Muscle layer of colon (tissue), 2 donors: ENCODE data around the gene OTUD7B.

Experiments used
- H3K27ac ChIP-seq: one replicate; pipeline ENCODE4 v1.7.0; 2013; ENCODE audit warnings: low read depth, mild to moderate bottlenecking, low read length, moderate library complexity
- H3K27me3 ChIP-seq, 2 donors: one replicate each; pipeline ENCODE4 v1.7.0; 2013; ENCODE audit warnings: low read length in 2 of 2, mild to moderate bottlenecking in 2 of 2; ENCODE audit not compliant: insufficient read depth in 2 of 2, control insufficient read depth in 1 of 2
- H3K36me3 ChIP-seq: one replicate; pipeline ENCODE4 v1.7.0; 2013; ENCODE audit warnings: mild to moderate bottlenecking, low read length; ENCODE audit not compliant: insufficient read depth
- H3K4me1 ChIP-seq: one replicate; pipeline ENCODE4 v1.7.0; 2013; ENCODE audit warnings: mild to moderate bottlenecking, low read length; ENCODE audit not compliant: insufficient read depth
- H3K4me3 ChIP-seq, 2 donors: one replicate each; pipeline ENCODE4 v1.7.0; 2013; ENCODE audit warnings: low read length in 2 of 2, low read depth in 1 of 2, mild to moderate bottlenecking in 1 of 2, moderate library complexity in 1 of 2
- H3K9ac ChIP-seq: one replicate; pipeline ENCODE4 v1.7.0; 2013; ENCODE audit warnings: low read length
- H3K9me3 ChIP-seq: one replicate; pipeline ENCODE4 v1.7.0; 2013; ENCODE audit warnings: mild to moderate bottlenecking, low read length
- donor health status: abdominal sarcoma.
- donor health status: Adenocarcinoma of cecum.

OTUD7B gene

GRCh38 chr1:150021191-150021694 is 10.7 kb upstream of the OTUD7B start:
- Histone ChIP-seq H3K36me3 (no peaks in the 10 kb centered on the region), H3K9me3 (no peaks in the 10 kb centered on the region), H3K27ac (no peak overlapping the region), H3K4me3 (no peak overlapping the region), H3K27me3 (no peaks in the 10 kb centered on the region), H3K4me1 (no peaks in the 10 kb centered on the region), H3K9ac (no peak overlapping the region)

GRCh38 chr1:150020711-150021110 is 10.2 kb upstream of the OTUD7B start:
- no peak overlapping the region for H3K4me3 ChIP-seq
- H3K4me1 ChIP-seq: no peaks in the 10 kb centered on the region
- no peak overlapping the region for H3K9ac ChIP-seq
- no peaks in the 10 kb centered on the region for H3K9me3 ChIP-seq
- no peak overlapping the region for H3K27ac ChIP-seq
- H3K36me3 ChIP-seq: no peaks in the 10 kb centered on the region
- no peaks in the 10 kb centered on the region for H3K27me3 ChIP-seq

- H3K4me1 ChIP-seq: no peaks in the 10 kb centered on the region
- H3K27ac ChIP-seq: no peak overlapping the region
- no peaks in the 10 kb centered on the region for H3K9me3 ChIP-seq
- H3K4me3 ChIP-seq: no peak overlapping the region
- no peak overlapping the region for H3K9ac ChIP-seq
- no peaks in the 10 kb centered on the region for H3K36me3 ChIP-seq
- no peaks in the 10 kb centered on the region for H3K27me3 ChIP-seq
These were observed 7.6 kb upstream of the OTUD7B start for GRCh38 chr1:150018165-150018564.

GRCh38 chr1:150017206-150017750 is 6.8 kb upstream of the OTUD7B start:
- no peak overlapping the region for H3K27ac ChIP-seq
- H3K4me1 ChIP-seq: no peaks in the 10 kb centered on the region
- H3K4me3 ChIP-seq: no peak overlapping the region
- no peak overlapping the region for H3K9ac ChIP-seq
- H3K36me3 ChIP-seq: no peaks in the 10 kb centered on the region
- no peaks in the 10 kb centered on the region for H3K27me3 ChIP-seq
- no peaks in the 10 kb centered on the region for H3K9me3 ChIP-seq

GRCh38 chr1:150015651-150016131 is 5.2 kb upstream of the OTUD7B start:
- no peak overlapping the region for H3K27ac ChIP-seq
- no peaks in the 10 kb centered on the region for H3K9me3 ChIP-seq
- no peak overlapping the region for H3K9ac ChIP-seq
- H3K4me3 ChIP-seq: no peak overlapping the region
- H3K4me1 ChIP-seq: peaks cover 6% of the 10 kb centered on the region
- no peaks in the 10 kb centered on the region for H3K36me3 ChIP-seq
- H3K27me3 ChIP-seq: no peaks in the 10 kb centered on the region

GRCh38 chr1:150012611-150013010 is 2.1 kb upstream of the OTUD7B start:
- Histone ChIP-seq H3K9me3 (no peaks in the 10 kb centered on the region), H3K4me3 (no peak overlapping the region), H3K9ac (no peak overlapping the region), H3K4me1 (peaks cover 24% of the 10 kb centered on the region), H3K36me3 (peaks cover 5% of the 10 kb centered on the region), H3K27ac (no peak overlapping the region), H3K27me3 (no peaks in the 10 kb centered on the region)

- peaks cover 34% of the 10 kb centered on the region for H3K4me1 ChIP-seq
- H3K9me3 ChIP-seq: no peaks in the 10 kb centered on the region
- peak overlapping the region; percentile 62 for H3K27ac ChIP-seq
- H3K36me3 ChIP-seq: peaks cover 5% of the 10 kb centered on the region
- no peaks in the 10 kb centered on the region for H3K27me3 ChIP-seq
- H3K4me3 ChIP-seq: peak overlapping the region; percentile 80 to 95
- H3K9ac ChIP-seq: peak overlapping the region; percentile 97
These were observed 728 bp downstream of the OTUD7B start for GRCh38 chr1:150009604-150010392.

GRCh38 chr1:150008699-150009098 is 1.8 kb downstream of the OTUD7B start:
- Histone ChIP-seq H3K9me3 (no peaks in the 10 kb centered on the region), H3K27ac (peak overlapping the region; percentile 62), H3K36me3 (peaks cover 8% of the 10 kb centered on the region), H3K4me3 (peak overlapping the region; percentile 80 to 95), H3K27me3 (no peaks in the 10 kb centered on the region), H3K9ac (peak overlapping the region; percentile 97), H3K4me1 (peaks cover 34% of the 10 kb centered on the region)

GRCh38 chr1:150006881-150007421 is 3.6 kb downstream of the OTUD7B start:
- Histone ChIP-seq H3K27me3 (no peaks in the 10 kb centered on the region), H3K27ac (no peak overlapping the region), H3K4me1 (peaks cover 34% of the 10 kb centered on the region), H3K36me3 (peaks cover 10% of the 10 kb centered on the region), H3K9me3 (no peaks in the 10 kb centered on the region), H3K9ac (no peak overlapping the region), H3K4me3 (no peak overlapping the region)

- H3K27me3 ChIP-seq: no peaks in the 10 kb centered on the region
- H3K9me3 ChIP-seq: no peaks in the 10 kb centered on the region
- no peak overlapping the region for H3K27ac ChIP-seq
- no peak overlapping the region for H3K9ac ChIP-seq
- no peak overlapping the region for H3K4me3 ChIP-seq
- peaks cover 35% of the 10 kb centered on the region for H3K4me1 ChIP-seq
- H3K36me3 ChIP-seq: peaks cover 10% of the 10 kb centered on the region
These were observed 4.9 kb downstream of the OTUD7B start for GRCh38 chr1:150005606-150006005.

- Histone ChIP-seq H3K4me1 (peaks cover 38% of the 10 kb centered on the region), H3K36me3 (peaks cover 22% of the 10 kb centered on the region), H3K9me3 (no peaks in the 10 kb centered on the region), H3K27me3 (no peaks in the 10 kb centered on the region), H3K9ac (no peak overlapping the region), H3K27ac (no peak overlapping the region), H3K4me3 (no peak overlapping the region)
These were observed 6.7 kb downstream of the OTUD7B start for GRCh38 chr1:150003801-150004200.
